Hepatocyte (in vitro differentiated cells): ENCODE data around the gene AKAP12. TPM values are rescaled to one million over a fixed set of nuclear protein-coding genes. Genes with fewer than 3 reads are reported as not detected.

Experiments used
- DNase-seq: peaks from one replicate; pipeline ENCODE4 v3.0.0-alpha.2; 2016; ENCODE audit warnings: low spot score
- H2AFZ ChIP-seq: fragments of 200-600 bp; sonication (generic); 2 replicates; pipeline ENCODE4 v1.6.0; 2016; ENCODE audit warnings: antibody characterized with exemption, mild to moderate bottlenecking
- H3K27ac ChIP-seq: fragments of 200-600 bp; sonication (generic); 2 replicates; pipeline ENCODE4 v1.5.1; 2016; ENCODE audit warnings: mild to moderate bottlenecking
- H3K27me3 ChIP-seq: fragments of 200-600 bp; sonication (generic); 2 replicates; pipeline ENCODE4 v1.6.1; 2016
- H3K36me3 ChIP-seq: fragments of 200-600 bp; sonication (generic); replicated peaks from 2 replicates; pipeline ENCODE4 v1.5.1; 2016; ENCODE audit warnings: low read depth; ENCODE audit not compliant: insufficient read depth
- H3K4me1 ChIP-seq: fragments of 200-600 bp; sonication (generic); 2 replicates; pipeline ENCODE4 v1.5.1; 2016; ENCODE audit warnings: mild to moderate bottlenecking, moderate library complexity; ENCODE audit not compliant: insufficient read depth
- H3K4me2 ChIP-seq: fragments of 200-600 bp; sonication (generic); 2 replicates; pipeline ENCODE4 v1.6.0; 2016
- H3K4me3 ChIP-seq: fragments of 200-600 bp; sonication (generic); 2 replicates; pipeline ENCODE4 v1.5.1; 2016; ENCODE audit warnings: mild to moderate bottlenecking
- H3K79me2 ChIP-seq: fragments of 200-600 bp; sonication (generic); 2 replicates; pipeline ENCODE4 v1.6.0; 2017; ENCODE audit warnings: mild to moderate bottlenecking
- H3K9me2 ChIP-seq: fragments of 200-600 bp; sonication (generic); replicated peaks from 2 replicates; pipeline ENCODE4 v1.6.0; 2017; ENCODE audit warnings: mild to moderate bottlenecking; ENCODE audit not compliant: insufficient read depth
- H3K9me3 ChIP-seq: fragments of 200-600 bp; sonication (generic); 2 replicates; pipeline ENCODE4 v1.5.1; 2016; ENCODE audit warnings: low read depth, mild to moderate bottlenecking
- H4K20me1 ChIP-seq: fragments of 200-600 bp; sonication (generic); 2 replicates; pipeline ENCODE4 v1.6.0; 2016; ENCODE audit warnings: mild to moderate bottlenecking; ENCODE audit not compliant: insufficient read depth, poor library complexity, severe bottlenecking
- EZH2 ChIP-seq: fragments of 200-600 bp; sonication (generic); IDR thresholded peaks from 2 replicates; pipeline ENCODE4 v1.6.1; 2016; ENCODE audit warnings: antibody characterized with exemption, mild to moderate bottlenecking, borderline replicate concordance
- EZH2phosphoT487 ChIP-seq: fragments of 200-600 bp; sonication (generic); IDR thresholded peaks from one replicate; pipeline ENCODE4 v1.6.1; 2018; ENCODE audit warnings: antibody characterized with exemption, mild to moderate bottlenecking, low read depth, moderate library complexity; ENCODE audit not compliant: unreplicated experiment, severe bottlenecking
- WGBS: methylation state at CpG from one replicate; pipeline ENCODE4 v1.1.6; 2016; ENCODE audit warnings: low lambda C conversion rate; ENCODE audit errors: missing lambda C conversion rate; 5-methylcytosine and 5-hydroxymethylcytosine counted together
- polyA plus RNA-seq: library from polyadenylated mRNA; unstranded; fragments of >200 nt; fragmentation: Nextera tagmentation; extraction: Ambion mirVana; gene quantifications from 2 replicates; pipeline ENCODE4 v1.2.1, GENCODE V29; 2016
- total RNA-seq: library from RNA; depleted of rRNA; stranded (reverse); fragments of >200 nt; gene quantifications from 2 replicates; pipeline ENCODE4 v1.2.3, GENCODE V29; 2014
- TF ChIP-seq, protein P1 (sequence below): fragments of 200-600 bp; sonication (generic); IDR thresholded peaks from 2 replicates; pipeline ENCODE4 v1.5.1; 2016; ENCODE audit warnings: antibody characterized with exemption, mild to moderate bottlenecking; ENCODE audit not compliant: poor library complexity

Gene AKAP12
- total and polyA plus RNA-seq, 2 experiments from 2014 or later: 32.1 to 46.2 TPM

DNA sequence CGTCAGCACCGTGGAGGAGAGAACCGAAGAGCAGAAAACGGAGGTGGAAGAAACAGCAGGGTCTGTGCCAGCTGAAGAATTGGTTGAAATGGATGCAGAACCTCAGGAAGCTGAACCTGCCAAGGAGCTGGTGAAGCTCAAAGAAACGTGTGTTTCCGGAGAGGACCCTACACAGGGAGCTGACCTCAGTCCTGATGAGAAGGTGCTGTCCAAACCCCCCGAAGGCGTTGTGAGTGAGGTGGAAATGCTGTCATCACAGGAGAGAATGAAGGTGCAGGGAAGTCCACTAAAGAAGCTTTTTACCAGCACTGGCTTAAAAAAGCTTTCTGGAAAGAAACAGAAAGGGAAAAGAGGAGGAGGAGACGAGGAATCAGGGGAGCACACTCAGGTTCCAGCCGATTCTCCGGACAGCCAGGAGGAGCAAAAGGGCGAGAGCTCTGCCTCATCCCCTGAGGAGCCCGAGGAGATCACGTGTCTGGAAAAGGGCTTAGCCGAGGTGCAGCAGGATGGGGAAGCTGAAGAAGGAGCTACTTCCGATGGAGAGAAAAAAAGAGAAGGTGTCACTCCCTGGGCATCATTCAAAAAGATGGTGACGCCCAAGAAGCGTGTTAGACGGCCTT lies 110.0 kb downstream of the AKAP12 start:
- H3K9me2 ChIP-seq: no peaks in the 10 kb centered on the region

DNA sequence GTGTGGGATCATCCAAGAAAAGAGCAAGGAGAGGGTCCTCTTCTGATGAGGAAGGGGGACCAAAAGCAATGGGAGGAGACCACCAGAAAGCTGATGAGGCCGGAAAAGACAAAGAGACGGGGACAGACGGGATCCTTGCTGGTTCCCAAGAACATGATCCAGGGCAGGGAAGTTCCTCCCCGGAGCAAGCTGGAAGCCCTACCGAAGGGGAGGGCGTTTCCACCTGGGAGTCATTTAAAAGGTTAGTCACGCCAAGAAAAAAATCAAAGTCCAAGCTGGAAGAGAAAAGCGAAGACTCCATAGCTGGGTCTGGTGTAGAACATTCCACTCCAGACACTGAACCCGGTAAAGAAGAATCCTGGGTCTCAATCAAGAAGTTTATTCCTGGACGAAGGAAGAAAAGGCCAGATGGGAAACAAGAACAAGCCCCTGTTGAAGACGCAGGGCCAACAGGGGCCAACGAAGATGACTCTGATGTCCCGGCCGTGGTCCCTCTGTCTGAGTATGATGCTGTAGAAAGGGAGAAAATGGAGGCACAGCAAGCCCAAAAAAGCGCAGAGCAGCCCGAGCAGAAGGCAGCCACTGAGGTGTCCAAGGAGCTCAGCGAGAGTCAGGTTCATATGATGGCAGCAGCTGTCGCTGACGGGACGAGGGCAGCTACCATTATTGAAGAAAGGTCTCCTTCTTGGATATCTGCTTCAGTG lies 110.8 kb downstream of the AKAP12 start:
- Histone ChIP-seq H3K4me3 (no peak overlapping the region), H3K9me2 (no peaks in the 10 kb centered on the region), H3K9me3 (no peaks in the 10 kb centered on the region), H3K27ac (no peak overlapping the region), H2AFZ (no peak overlapping the region), H3K36me3 (no peaks in the 10 kb centered on the region), H3K79me2 (no peaks in the 10 kb centered on the region), H3K4me1 (no peaks in the 10 kb centered on the region), H3K27me3 (no peaks in the 10 kb centered on the region), H4K20me1 (no peaks in the 10 kb centered on the region), H3K4me2 (no peak overlapping the region)
- TF ChIP-seq EZH2 (no peak), EZH2phosphoT487 (no peak)
- TF ChIP-seq, protein P1, sequence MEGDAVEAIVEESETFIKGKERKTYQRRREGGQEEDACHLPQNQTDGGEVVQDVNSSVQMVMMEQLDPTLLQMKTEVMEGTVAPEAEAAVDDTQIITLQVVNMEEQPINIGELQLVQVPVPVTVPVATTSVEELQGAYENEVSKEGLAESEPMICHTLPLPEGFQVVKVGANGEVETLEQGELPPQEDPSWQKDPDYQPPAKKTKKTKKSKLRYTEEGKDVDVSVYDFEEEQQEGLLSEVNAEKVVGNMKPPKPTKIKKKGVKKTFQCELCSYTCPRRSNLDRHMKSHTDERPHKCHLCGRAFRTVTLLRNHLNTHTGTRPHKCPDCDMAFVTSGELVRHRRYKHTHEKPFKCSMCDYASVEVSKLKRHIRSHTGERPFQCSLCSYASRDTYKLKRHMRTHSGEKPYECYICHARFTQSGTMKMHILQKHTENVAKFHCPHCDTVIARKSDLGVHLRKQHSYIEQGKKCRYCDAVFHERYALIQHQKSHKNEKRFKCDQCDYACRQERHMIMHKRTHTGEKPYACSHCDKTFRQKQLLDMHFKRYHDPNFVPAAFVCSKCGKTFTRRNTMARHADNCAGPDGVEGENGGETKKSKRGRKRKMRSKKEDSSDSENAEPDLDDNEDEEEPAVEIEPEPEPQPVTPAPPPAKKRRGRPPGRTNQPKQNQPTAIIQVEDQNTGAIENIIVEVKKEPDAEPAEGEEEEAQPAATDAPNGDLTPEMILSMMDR: no peak
- 97% methylated on average over 20 of the region's 20 CpGs for WGBS
- no peak for DNase-seq

More for the DNA sequence above, 110.0 kb downstream of the AKAP12 start:
- Histone ChIP-seq H3K4me2 (no peak overlapping the region), H2AFZ (no peak overlapping the region), H3K27ac (no peak overlapping the region), H3K9me3 (no peaks in the 10 kb centered on the region), H3K4me1 (no peaks in the 10 kb centered on the region), H4K20me1 (no peaks in the 10 kb centered on the region), H3K79me2 (no peaks in the 10 kb centered on the region), H3K4me3 (no peak overlapping the region), H3K27me3 (no peaks in the 10 kb centered on the region), H3K36me3 (no peaks in the 10 kb centered on the region)
- WGBS: 92% methylated on average over 19 of the region's 19 CpGs
- DNase-seq: no peak
- TF ChIP-seq EZH2phosphoT487 (no peak), EZH2 (no peak)
- TF ChIP-seq, protein P1: no peak

DNA sequence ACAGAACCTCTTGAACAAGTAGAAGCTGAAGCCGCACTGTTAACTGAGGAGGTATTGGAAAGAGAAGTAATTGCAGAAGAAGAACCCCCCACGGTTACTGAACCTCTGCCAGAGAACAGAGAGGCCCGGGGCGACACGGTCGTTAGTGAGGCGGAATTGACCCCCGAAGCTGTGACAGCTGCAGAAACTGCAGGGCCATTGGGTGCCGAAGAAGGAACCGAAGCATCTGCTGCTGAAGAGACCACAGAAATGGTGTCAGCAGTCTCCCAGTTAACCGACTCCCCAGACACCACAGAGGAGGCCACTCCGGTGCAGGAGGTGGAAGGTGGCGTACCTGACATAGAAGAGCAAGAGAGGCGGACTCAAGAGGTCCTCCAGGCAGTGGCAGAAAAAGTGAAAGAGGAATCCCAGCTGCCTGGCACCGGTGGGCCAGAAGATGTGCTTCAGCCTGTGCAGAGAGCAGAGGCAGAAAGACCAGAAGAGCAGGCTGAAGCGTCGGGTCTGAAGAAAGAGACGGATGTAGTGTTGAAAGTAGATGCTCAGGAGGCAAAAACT lies 111.5 kb downstream of the AKAP12 start:
- Histone ChIP-seq H3K4me3 (no peak overlapping the region), H3K9me3 (no peaks in the 10 kb centered on the region), H3K27me3 (no peaks in the 10 kb centered on the region), H2AFZ (no peak overlapping the region), H3K27ac (no peak overlapping the region), H3K4me2 (no peak overlapping the region), H3K79me2 (no peaks in the 10 kb centered on the region), H3K4me1 (no peaks in the 10 kb centered on the region), H3K36me3 (no peaks in the 10 kb centered on the region), H4K20me1 (no peaks in the 10 kb centered on the region), H3K9me2 (no peaks in the 10 kb centered on the region)
- no peak for DNase-seq
- TF ChIP-seq, protein P1: no peak
- no peak for TF ChIP-seq EZH2
- no peak for TF ChIP-seq EZH2phosphoT487
- 96% methylated on average over 18 of the region's 18 CpGs for WGBS
